ENCODE measurements around the gene RILPL2.
"Not testable (repeated sequence)": the region's sequence is repeated elsewhere in the genome, so short reads cannot be mapped to it uniquely, and the experiment has no call there.

The RILPL2 gene

DNA sequence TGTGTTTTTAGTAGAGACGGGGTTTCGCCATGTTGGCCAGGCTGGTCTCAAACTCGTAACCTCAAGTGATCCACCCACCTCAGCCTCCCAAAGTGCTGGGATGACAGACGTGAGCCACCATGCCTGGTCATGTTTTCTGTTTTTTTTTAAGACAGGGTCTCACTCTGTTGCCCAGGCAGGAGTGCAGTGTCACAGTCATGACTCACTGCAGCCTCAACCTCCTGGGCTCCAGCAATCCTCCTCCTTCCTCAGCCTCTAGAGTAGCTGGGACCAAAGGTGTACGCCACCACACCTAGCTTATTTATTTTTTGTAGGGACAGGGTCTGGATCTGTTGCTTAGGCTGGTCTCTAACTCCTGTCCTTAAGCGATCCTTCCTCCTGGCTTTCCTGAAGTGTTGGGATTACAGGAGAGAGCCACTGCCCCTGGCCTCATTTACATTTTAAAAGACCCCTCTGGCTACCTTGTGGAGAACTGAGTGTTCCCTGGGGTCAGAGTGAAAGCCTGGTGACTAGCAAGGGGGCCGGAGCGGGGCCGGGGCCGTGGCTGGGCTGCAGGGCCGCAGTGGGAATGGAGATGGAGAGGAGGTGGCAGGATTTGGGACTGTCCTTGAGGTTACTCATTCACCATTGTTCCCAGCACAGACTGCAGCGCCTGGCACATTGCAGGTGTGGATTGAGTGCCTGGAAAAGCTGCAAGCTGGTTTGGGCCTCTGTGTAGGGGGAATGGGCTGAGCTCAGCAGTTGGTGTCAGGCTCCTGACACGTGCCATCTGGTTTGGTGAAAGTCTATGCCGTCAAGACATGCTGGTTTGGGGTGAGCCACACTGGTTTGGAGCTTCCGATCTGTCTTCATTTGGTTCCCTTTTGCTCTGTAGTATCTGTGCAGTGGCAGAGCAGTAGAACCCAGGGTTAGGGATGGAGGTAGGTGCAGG lies 34.5 kb downstream of the RILPL2 start:
- no peak for DNase-seq (ENCODE audit: low spot score)

DNA sequence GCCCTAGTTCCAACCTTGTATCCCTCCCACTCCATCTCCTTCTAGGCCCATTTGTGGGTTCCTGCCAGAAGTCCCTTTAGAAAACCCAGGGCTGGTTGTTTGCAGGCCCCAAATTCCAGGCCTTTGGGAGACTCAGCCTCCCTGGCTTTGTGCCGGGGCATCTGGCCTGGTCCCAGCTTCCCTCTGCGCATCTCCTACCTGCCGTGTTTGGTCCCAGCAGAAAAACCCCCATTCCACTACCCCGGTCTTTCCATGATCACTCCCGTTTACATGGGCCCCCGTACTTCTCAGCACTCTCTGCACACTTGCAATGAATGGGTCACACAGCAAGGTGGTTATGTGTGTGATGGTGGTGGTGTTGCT lies 37.2 kb downstream of the RILPL2 start:
- DNase-seq (ENCODE audit: low spot score), result no peak

DNA sequence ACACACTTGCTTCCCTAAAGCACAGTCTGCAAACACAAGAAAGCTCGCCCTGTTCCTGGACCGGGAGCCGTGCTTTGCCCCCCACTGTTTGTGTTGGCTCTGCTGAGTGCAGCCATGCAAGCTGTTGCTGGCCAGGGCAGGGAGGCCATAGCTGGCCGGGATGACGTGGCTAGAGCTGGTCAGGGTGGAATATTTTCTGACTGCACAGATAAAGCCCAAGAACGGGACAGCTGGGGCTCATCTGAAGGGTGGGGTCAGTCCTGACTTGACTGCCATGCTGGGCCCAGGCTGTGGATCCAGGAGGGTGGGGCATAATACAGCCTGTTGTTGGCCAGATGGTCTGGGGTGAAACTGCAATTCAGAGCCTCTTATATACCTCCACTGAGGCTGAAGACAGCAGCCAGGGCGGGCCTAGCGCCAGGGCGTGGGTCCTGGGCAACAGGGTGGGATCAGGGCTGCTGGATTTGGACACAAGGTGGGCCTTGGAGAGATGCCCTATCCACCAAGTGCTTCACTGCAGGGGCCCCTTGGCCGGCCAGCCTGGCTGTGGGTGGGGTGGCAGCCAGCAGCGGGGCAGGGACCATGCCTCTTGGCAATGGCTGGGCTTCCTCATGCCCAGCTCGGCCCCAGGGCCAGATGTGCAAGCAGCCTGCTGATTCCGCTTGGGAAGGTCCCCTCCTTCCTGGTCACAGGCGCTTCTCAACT lies 37.8 kb downstream of the RILPL2 start:
- DNase-seq (ENCODE audit: low spot score), result no peak

DNA sequence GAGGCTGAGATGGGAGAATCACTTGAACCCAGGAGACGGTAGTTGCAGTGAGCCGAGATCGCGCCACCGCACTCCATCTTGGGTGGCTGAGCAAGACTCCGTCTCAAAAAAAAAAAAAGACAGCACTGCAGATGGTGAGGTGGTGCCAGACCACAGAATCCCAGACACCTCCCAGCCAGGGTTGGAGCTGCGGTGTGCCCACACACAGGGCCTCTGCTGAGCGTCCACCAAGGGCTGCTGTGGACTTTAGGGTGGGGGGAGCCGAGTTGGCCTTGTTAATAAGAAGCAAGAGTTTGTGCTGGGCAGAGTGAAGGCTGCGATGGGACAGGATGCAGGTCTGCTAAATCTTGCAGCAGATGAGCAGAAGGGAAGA lies 38.3 kb downstream of the RILPL2 start:
- DNase-seq (ENCODE audit: low spot score), result no peak

DNA sequence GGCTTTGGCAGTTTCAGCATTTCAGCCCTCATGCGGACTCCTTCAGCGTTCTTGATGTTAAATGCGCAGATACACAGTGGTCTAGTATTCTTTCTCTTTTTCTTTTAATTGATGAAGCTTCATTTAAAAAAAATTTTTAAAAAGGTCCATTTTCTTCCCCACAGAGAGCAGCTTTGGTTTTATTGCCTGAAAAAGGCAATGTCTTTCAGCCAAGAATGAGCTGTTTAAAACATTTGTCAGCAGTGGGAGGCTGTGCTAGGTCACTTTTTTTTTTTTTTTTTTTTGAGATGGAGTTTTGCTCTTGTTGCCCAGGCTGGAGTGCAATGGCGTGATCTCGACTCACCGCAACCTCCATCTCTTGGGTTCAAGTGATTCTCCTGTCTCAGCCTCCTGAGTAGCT lies 39.1 kb downstream of the RILPL2 start:
- DNase-seq (ENCODE audit: low spot score), result no peak

DNA sequence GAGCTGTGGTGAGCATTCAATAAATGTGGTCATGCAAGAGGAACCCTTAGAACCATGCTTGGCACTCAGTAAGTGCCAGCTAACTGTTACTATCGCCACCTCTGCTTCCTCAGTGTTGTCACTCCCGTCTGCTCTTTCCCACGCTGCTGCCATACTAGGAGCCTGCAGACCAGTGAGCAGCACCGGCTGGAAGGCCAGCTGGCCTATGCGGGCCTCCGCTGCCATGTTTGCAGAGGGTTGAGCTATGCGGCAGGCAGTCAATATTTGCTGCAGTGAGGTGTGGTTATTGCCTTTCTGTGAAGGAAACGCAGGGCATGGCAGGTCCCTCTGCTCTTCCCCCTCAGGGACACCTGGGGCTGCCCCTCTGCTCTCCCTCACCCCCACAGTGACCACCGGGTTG lies 39.5 kb downstream of the RILPL2 start:
- DNase-seq (ENCODE audit: low spot score), result no peak

DNA sequence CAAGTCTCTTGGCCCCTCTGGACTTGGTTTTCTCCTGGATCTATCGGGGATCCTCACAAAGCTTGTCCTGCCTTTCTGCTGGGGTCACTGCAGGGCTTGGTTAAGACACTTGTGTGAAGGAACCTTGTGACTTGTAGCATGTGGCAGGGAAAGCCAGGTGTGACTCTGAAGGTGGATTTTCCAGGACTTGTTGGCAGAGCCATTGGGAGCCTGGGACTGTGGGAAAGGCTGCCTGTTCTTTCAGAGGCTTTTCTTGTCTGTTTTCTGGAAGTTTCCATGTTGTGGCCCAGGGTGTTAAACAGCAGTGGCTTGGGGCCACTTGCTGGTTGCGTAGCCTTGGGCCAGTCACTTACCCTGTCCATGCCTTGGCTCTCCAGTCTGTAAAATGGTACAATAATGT lies 39.9 kb downstream of the RILPL2 start:
- DNase-seq (ENCODE audit: low spot score), result no peak

DNA sequence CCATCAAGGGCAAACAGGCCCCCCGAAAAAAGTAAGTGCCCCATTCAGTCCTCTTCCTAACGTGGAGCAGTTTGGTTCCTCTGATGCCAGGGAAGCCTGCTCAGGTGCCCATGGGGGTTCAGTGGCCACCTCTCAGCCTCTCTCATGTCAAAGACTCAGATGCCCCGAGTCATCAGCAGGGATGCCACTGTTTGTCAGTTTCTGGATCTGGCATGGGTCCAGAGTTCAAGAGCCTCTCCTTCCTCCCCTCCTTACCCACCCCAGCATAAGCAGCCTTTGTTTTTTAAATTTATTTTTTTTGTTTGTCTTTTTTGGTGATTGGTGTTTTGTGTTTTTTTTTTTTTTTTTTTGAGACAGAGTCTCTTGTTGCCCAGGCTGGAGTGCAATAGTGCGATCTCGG lies 41.2 kb downstream of the RILPL2 start:
- DNase-seq (ENCODE audit: low spot score), result no peak

DNA sequence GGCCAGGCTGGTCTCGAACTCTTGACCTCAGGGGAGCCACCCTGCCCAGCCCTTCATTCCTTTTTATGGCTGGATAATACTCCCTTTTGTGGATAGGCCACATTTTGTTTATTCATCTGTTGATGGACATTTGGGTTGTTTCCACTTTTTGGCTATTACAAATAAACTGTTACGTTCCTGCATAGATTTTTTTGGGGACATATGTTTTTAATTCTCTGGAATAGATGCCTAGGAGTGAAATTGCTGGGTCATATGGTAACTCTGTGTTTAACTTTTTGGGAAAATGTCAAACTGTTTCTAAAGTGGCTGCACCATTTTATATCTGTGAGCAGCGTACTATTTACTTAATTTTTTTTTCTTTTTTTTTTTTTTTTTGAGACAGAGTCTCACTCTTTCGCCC lies 42.7 kb downstream of the RILPL2 start:
- DNase-seq (ENCODE audit: low spot score), result no peak

DNA sequence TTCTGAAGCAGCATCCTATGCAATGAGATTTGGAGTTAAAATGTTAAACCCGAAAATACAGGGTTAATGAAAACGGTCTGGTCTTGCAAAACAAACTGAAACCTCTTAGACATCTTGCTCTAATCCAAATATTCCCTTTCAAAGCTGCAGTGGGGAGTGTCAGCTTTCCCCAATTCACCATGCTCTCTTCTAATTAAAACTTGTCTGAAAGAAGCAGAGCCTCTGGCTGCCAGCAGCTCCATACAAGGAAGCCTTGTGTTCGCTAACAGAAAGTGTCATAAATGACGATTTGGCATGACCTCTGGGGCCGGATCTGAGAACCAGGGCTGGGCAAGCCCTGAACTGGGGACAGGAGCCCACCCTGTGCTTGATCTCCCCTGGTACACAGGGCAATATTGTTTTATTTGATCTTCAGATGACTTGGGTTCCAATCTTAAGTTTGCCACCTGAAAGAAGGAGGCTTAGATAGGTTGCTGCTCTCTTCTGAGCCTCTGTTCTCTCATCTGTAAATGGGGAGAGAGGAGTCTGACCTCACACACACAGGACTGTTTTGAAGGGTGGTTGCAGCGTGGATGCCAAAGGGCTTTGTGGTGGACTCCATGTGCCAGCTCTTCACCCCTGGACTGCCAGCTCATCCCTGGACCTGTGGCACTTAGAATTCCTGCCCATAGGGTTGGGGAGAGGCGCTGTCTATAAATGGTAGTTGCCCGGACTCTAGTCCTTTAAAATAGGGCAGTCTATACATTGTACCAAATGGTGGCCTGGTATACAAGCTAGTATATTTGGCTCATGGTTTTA lies 44.7 kb downstream of the RILPL2 start:
- DNase-seq (ENCODE audit: low spot score), result no peak

DNA sequence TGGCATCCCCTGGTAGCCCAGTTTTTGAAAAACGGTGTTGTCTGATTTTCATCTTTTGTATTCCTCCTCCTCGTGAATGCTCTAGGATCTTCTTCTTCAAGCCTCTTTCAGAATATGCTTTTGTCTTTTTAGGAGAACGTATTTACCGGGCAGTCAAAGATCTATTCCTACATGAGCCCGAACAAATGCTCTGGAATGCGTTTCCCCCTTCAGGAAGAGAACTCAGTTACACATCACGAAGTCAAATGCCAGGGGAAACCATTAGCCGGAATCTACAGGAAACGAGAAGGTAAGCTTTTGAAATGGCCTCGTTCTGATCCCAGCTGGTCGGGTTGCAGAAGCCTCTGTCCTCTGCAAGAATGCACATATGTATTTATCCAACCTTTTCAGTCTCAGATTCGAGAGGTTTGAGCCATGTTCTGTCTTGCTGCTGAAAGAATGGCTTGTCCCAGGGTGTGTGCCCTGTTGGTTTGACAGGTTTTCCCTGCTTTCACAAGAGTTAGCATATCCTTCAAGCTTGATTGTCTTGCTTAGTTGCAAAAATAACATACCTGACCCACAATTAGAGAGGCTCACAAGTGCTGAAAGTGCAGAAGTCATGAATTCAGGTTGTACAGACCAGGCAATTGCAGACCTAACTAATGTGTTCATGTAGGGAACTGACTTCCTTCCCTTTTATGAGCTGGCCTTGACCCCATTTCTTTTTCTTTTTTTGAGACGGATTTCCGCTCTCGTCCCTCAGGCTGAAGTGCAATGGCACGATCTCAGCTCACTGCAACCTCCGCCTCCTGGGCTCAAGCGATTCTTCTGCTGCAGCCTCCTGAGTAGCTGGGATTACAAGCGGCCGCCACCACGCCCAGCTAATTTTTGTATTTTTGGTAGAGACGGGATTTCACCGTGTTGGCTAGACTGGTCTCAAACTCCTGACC lies 45.7 kb downstream of the RILPL2 start:
- DNase-seq (ENCODE audit: low spot score), result peak; percentile 54

DNA sequence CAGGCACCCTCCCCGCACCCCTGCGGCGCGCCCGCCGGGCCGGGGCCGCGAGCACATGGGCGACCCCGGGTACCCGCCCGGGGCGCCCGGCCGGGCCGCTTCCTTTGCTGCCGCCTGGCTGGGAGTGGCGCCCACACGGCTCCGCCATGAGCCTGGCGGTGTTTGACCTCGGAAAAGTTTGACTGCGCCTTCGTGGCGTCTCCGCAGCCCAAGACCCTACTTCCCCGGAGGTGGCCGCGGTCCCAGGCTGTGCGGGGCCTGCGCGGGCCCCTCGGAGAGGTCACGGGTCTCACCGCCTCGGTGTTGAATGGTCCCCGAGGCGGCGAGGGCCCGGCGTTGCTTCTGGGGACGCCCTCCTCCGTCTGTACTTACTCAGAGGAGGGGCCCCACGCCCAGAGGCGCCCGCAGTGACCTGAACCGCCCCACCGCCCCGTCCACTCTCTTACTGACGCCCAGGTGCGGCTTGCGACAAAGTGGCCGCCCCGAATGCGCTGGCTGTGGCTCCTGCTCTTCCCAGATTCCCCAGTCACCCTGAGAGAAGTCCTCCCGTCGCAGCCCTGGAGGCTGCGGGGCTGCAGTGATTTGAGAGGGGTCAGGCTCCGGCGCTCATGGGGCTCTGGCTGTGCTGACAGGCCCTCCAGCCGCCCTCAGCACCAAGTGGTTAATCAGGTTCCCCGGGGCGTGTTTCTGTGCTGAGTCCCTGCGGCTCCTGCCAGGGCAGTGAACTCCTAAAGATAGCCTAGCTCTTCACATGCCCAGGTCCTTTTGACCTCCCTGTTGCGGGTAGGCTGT lies 46.7 kb downstream of the RILPL2 start:
- no peak for DNase-seq (ENCODE audit: low spot score)

DNA sequence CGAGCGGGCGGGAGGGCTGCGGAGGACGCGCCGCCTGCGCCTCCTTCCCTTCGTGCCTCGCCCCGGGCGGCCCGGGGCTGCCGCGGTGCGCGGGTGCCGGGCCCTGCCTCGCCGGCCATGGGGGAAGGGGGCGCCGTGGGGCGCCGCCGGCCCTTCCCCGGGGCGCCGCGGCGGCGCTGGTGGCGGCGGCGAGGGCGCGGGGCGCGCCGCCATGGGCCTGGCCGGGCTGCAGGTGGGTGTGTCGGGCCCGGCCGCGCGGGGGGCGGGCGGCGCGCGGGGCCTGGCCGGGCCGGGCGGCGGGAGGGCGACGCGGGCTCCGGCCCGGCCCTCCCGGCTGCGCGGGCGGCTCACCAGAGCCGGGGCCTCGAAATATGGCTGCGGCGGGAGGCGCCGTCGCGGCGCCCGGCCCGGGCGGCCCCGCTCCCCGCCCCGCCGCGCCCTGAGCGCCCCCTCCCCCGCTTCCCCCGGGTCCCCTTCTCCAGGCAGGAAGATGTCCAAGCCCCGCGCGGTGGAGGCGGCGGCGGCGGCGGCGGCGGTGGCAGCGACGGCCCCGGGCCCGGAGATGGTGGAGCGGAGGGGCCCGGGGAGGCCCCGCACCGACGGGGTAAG lies 47.4 kb downstream of the RILPL2 start:
- no peak for DNase-seq (ENCODE audit: low spot score)

DNA sequence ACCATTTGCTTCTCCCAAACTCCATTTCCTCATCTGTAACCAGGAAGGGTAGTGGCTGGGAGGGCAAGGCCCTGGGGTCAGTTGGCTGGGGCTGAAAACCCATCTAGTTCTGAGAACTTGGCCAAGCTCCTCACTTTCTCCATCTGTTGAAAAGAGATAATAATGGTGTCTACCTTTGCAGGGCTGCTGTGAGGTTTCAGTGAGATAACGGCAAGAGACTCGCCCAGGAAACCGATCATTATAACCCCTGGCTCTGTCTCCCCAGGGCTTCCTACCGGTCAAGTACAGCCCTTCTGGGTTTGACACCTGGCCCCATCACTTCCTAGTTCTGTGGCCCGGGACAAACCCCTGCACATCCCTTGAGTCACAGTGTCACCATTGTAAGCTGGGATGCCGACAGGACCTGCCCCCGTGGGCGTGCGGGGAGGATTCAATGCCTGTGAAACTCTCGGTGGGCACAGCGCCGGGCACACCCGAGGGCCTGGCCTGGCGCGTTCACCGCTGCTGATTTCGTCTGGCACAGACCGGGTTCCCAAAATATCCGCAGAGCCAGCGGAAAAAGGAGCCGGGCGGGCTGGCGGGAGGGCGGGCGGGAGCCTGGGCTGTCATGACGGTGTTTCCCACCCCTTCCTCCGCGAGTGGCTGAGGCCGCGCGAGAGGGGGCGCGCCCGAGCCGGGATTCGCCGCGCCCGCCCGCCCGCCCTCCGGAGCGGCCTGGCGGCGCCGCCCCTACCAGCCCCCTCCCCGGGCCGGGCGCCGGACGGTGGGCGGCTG lies 48.1 kb downstream of the RILPL2 start:
- peak; percentile 63 for DNase-seq (ENCODE audit: low spot score)

DNA sequence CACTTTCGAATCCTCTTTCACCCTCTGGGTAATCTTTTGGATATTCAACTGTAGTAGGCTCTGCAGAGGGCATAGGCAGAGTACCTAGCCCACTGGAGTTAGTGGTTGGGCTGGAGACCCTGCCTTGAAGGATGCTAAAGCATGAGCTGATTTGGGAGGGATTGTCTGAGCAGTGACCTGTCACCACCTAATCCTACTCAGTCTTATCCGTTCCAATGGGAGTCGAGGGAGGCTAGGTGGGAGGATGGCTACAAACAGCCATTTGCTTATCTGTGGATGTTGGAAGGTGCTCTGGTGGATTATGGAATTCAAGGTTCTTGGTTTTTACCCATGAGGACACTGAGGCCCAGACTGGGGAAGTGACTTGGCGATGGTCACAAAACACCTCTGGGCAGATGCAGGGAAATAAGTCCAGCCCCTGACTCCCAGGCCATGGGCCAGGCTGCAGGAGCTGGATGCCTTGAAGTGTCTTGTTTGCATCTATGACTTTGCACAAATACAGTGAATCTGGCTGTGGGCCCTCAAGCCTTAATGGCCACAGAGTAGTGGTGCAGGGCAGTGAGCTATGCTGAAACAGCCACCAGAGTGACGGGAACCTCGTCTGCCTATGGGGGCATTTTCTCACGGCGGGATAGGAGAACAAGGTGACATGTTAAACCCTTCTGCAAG lies 48.8 kb downstream of the RILPL2 start:
- DNase-seq (ENCODE audit: low spot score), result no peak

DNA sequence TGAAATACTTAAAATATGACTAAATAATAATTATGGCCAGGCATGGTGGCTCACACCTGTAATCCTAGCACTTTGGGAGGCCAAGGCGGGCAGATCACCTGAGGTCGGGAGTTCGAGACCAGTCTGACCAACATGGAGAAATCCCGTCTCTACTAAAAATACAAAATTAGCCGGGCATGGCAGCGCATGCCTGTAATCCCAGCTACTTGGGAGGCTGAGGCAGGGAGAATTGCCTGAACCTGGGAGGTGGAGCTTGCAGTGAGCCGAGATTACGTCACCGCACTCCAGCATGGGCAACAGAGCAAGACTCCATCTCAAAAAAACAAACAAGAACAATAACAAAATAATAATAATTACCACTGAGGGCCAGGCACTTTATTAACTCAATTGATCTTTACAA lies 50.9 kb downstream of the RILPL2 start:
- DNase-seq (ENCODE audit: low spot score), result not testable (repeated sequence)

DNA sequence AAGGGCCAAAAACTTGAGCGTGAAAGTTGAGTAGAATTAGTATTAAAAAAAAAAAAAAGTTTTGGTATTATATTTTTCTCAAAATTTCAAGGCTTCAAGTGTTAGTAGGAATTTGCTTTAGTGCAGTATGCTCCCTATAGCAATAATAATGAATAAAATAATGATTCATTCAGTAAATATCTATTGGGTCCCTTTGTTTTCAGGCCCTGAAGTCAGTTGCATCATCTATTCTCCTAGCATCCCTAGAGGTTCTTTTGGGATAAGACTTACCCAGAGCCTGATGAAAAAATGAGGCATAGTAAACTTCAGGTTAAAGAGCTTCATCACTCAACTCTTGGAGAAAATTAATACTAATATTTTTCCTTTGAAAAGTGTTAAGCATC lies 51.5 kb downstream of the RILPL2 start:
- peak; percentile 46 for DNase-seq (ENCODE audit: low spot score)

DNA sequence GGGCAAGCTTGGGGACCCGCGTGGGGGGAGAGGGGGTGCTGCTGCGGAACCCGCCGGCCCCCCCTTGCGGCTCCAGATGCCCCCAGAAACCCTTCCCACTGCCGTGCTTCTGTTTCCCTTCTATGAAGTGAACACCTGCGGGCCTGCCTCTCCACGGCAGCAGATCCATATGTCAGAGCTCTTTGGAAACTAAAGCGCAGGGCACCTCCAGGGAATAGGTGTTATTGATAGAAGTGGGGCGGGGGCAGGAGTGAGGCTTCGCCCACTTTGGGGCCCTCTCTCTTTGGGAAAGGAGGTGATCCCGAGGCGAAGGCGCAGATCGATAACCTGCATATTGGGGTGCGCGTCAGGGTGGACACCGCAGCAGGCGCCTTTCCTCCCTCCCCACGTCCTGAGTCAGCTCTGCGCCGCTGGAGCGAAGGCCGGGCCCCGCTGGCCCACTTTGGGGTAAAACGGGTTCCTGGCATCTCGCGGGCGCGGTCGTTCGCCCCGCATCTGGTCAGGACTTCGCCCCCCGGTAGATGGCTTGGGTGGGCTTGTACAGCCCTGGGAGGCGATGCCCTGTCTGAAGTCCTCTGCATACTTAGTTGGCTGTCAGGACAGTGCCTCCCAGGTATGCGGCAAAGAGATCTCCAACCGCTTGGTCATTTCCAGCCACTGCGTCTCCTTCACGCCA lies 52.0 kb downstream of the RILPL2 start:
- DNase-seq (ENCODE audit: low spot score), result peak; percentile 26

All from kidney capillary endothelial cell (primary cell).